GM23338 (cell line): ENCODE results near the gene HIBADH. TPM values are rescaled to one million over a fixed set of nuclear protein-coding genes. Genes with fewer than 3 reads are reported as not detected.

Source experiments
- ATAC-seq: fragments of 200-7000 bp; cut with Tn5 transposase; 3 replicates; pipeline ENCODE4 v1.9.1; 2020
- DNase-seq: peaks from one replicate; pipeline ENCODE4 v3.0.0-alpha.2; 2015; ENCODE audit warnings: low spot score
- H2AFZ ChIP-seq: fragments of 200-600 bp; sonication (generic); 2 replicates; pipeline ENCODE4 v1.8.0; 2016; ENCODE audit warnings: antibody characterized with exemption, mild to moderate bottlenecking, moderate library complexity
- H3F3A ChIP-seq: fragments of 200-600 bp; sonication (generic); replicated peaks from 2 replicates; pipeline ENCODE4 v1.8.0; 2017; ENCODE audit warnings: antibody characterized with exemption, mixed run types, low read depth
- H3K27ac ChIP-seq: fragments of 200-600 bp; sonication (generic); 2 replicates; pipeline ENCODE4 v1.6.1; 2016; ENCODE audit warnings: low read depth
- H3K27me3 ChIP-seq: fragments of 200-600 bp; sonication (generic); 2 replicates; pipeline ENCODE4 v1.8.0; 2016; ENCODE audit warnings: mild to moderate bottlenecking, mixed run types, moderate library complexity; ENCODE audit not compliant: insufficient read depth
- H3K36me3 ChIP-seq: fragments of 200-600 bp; sonication (generic); 2 replicates; pipeline ENCODE4 v1.8.0; 2016; ENCODE audit warnings: mild to moderate bottlenecking; ENCODE audit not compliant: insufficient read depth
- H3K4me1 ChIP-seq: fragments of 200-600 bp; sonication (generic); 2 replicates; pipeline ENCODE4 v1.8.0; 2016; ENCODE audit warnings: mild to moderate bottlenecking, moderate library complexity; ENCODE audit not compliant: insufficient read depth
- H3K4me2 ChIP-seq: fragments of 200-600 bp; sonication (generic); 2 replicates; pipeline ENCODE4 v1.7.1; 2017; ENCODE audit warnings: mixed run types
- H3K4me3 ChIP-seq: fragments of 200-600 bp; sonication (generic); 2 replicates; pipeline ENCODE4 v1.6.1; 2016; ENCODE audit warnings: mixed run types
- H3K79me2 ChIP-seq: fragments of 200-600 bp; sonication (generic); replicated peaks from 2 replicates; pipeline ENCODE4 v1.8.0; 2017; ENCODE audit warnings: mild to moderate bottlenecking; ENCODE audit not compliant: insufficient read depth
- H3K9me2 ChIP-seq: fragments of 200-600 bp; sonication (generic); 2 replicates; pipeline ENCODE4 v1.8.0; 2017; ENCODE audit not compliant: insufficient read depth
- H4K20me1 ChIP-seq: fragments of 200-600 bp; sonication (generic); replicated peaks from 2 replicates; pipeline ENCODE4 v1.8.0; 2017; ENCODE audit warnings: mild to moderate bottlenecking; ENCODE audit not compliant: insufficient read depth
- H3K27ac Mint-ChIP-seq: 2 replicates; pipeline ENCODE4 v1.8.0; 2020; ENCODE audit warnings: inconsistent platforms, mild to moderate bottlenecking, moderate library complexity, mixed read lengths
- H3K27me3 Mint-ChIP-seq: 3 replicates; pipeline ENCODE4 v1.8.0; 2022; ENCODE audit warnings: low read depth, mild to moderate bottlenecking, moderate library complexity, mixed read lengths, inconsistent platforms; ENCODE audit not compliant: insufficient read depth, poor library complexity
- H3K36me3 Mint-ChIP-seq: 3 replicates; pipeline ENCODE4 v1.8.0; 2021; ENCODE audit warnings: low read depth, mild to moderate bottlenecking, inconsistent platforms, moderate library complexity, mixed read lengths
- H3K4me1 Mint-ChIP-seq: 3 replicates; pipeline ENCODE4 v1.8.0; 2020; ENCODE audit warnings: mild to moderate bottlenecking, inconsistent platforms, mixed read lengths
- H3K4me3 Mint-ChIP-seq: 3 replicates; pipeline ENCODE4 v1.8.0; 2021; ENCODE audit warnings: moderate library complexity, mild to moderate bottlenecking, inconsistent platforms, mixed read lengths
- H3K9me3 Mint-ChIP-seq: 3 replicates; pipeline ENCODE4 v1.8.0; 2020; ENCODE audit warnings: moderate library complexity, mild to moderate bottlenecking, inconsistent platforms, mixed read lengths
- ETS1 ChIP-seq: IDR thresholded peaks from 2 replicates; pipeline ENCODE4 v1.6.1; 2016; ENCODE audit warnings: antibody characterized with exemption
- JUNB ChIP-seq: IDR thresholded peaks from one replicate; pipeline ENCODE4 v1.6.1; 2016; ENCODE audit warnings: antibody characterized with exemption; ENCODE audit not compliant: unreplicated experiment
- NANOG ChIP-seq: IDR thresholded peaks from 2 replicates; pipeline ENCODE4 v1.6.1; 2016; ENCODE audit warnings: antibody characterized with exemption, borderline replicate concordance
- STAT1 ChIP-seq: IDR thresholded peaks from one replicate; pipeline ENCODE4 v1.6.1; 2016; ENCODE audit warnings: antibody characterized with exemption; ENCODE audit not compliant: unreplicated experiment
- ZNF331 ChIP-seq: fragments of 250-450 bp; sonication (Bioruptor Pico); IDR thresholded peaks from 2 replicates; pipeline ENCODE4 v1.5.0; 2020; ENCODE audit warnings: low read depth, mild to moderate bottlenecking, moderate library complexity
- ZNF462 ChIP-seq: fragments of 250-450 bp; sonication (Bioruptor Pico); IDR thresholded peaks from 2 replicates; pipeline ENCODE4 v1.5.0; 2020; ENCODE audit warnings: mild to moderate bottlenecking, moderate library complexity
- polyA plus RNA-seq: library from polyadenylated mRNA; unstranded; fragments of >200 nt; fragmentation: Nextera tagmentation; extraction: Ambion mirVana; gene quantifications from 2 replicates; pipeline ENCODE4 v1.2.1, GENCODE V29; 2016
- total RNA-seq: library from RNA; depleted of rRNA; stranded (reverse); fragments of >200 nt; shearing (Covaris generic); gene quantifications from 2 replicates; pipeline ENCODE4 v1.2.3, GENCODE V29; 2014

The HIBADH gene
- total and polyA plus RNA-seq, 2 experiments from 2014 or later, result 31.3 to 57.0 TPM

DNA sequence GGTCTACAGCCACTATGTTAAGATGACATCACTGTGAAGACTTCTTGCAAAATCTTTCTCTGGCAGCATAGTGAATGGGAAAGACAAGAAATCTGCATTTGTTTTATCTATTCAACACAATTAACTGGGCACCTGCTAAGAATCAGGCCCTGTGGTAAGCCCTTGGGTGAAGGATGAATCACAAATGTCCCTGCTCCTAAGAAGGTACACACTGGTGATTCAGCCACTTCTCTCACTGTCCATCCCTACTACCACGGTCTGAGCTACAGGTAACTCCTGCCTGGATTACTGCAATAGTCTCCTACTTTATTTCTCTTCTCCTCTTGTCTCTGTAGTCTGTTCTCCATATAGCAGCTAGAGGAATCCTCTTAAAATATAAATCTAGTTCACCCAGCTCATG, 116.1 kb downstream of the HIBADH start (continued):
- TF ChIP-seq ZNF462, result no peak

GRCh38 chr7:27535795-27536194, 126.9 kb downstream of the HIBADH start:
- Histone ChIP-seq H3K4me1 (peaks cover 6% of the 10 kb centered on the region; the same call in 1 of the 2 replicates), H3K36me3 (peaks cover 5% of the 10 kb centered on the region; the same call in 1 of the 2 replicates), H3K79me2 (no peaks in the 10 kb centered on the region), H2AFZ (no peak overlapping the region), H3K4me2 (no peak overlapping the region), H3K27me3 (no peaks in the 10 kb centered on the region), H3K27ac (no peak overlapping the region), H3K9me2 (no peaks in the 10 kb centered on the region), H3K4me3 (no peak overlapping the region), H3F3A (no peaks in the 10 kb centered on the region), H4K20me1 (peaks cover 4% of the 10 kb centered on the region)
- ATAC-seq, result no peak
- Mint-ChIP-seq H3K36me3 (no peaks in the 10 kb centered on the region), H3K27me3 (no peaks in the 10 kb centered on the region), H3K9me3 (no peaks in the 10 kb centered on the region), H3K4me1 (peaks cover 5% of the 10 kb centered on the region; the same call in 2 of the 3 replicates), H3K27ac (no peak overlapping the region), H3K4me3 (no peak overlapping the region)
- DNase-seq, result no peak
- no peak for TF ChIP-seq ETS1
- no peak for TF ChIP-seq STAT1
- no peak for TF ChIP-seq JUNB
- TF ChIP-seq NANOG, result no peak
- no peak for TF ChIP-seq ZNF331 (CRISPR knock-in tag)
